Sigmoid colon (tissue), 4 donors: ENCODE measurements around the gene TOP1.

Experiments used
- CTCF ChIP-seq, 4 experiments: fragments of 450-650 bp in 3 of 4; fragments of 200-600 bp in 1 of 4; IDR thresholded peaks; one replicate each; pipeline ENCODE4 v1.5.1; 2016 to 2019; ENCODE audit warnings: antibody characterized with exemption in 4 of 4, mild to moderate bottlenecking in 3 of 4, moderate library complexity in 2 of 4
- EP300 ChIP-seq, 4 donors: sonication (generic); formaldehyde crosslinking; IDR thresholded peaks; one replicate each; pipeline ENCODE4 v1.6.1; 2017; ENCODE audit warnings: antibody characterized with exemption in 4 of 4
- POLR2A ChIP-seq, 2 donors: fragments of 450-650 bp; IDR thresholded peaks; one replicate each; pipeline ENCODE4 v1.6.1; 2016; ENCODE audit warnings: antibody characterized with exemption in 2 of 2, mild to moderate bottlenecking in 2 of 2, moderate library complexity in 2 of 2

- TF ChIP-seq EP300 (IDR thresholded peaks at IDR 0.05) (no peak), CTCF (IDR thresholded peaks at IDR 0.05) (no peak), POLR2A (IDR thresholded peaks at IDR 0.05) (no peak)
These were observed 91.3 kb downstream of the TOP1 start for GRCh38 chr20:41119614-41120561.
